H1 (cell line): Measurements from ENCODE around the gene MAST2. TPM values are rescaled to one million over a fixed set of nuclear protein-coding genes. Genes with fewer than 3 reads are reported as not detected.

Source experiments
- CTCF ChIA-PET: fragments of 300-600 bp; sonication (Branson Sonifier 250); formaldehyde crosslinking; loops from one replicate; lab custom pipeline; 2021; ENCODE audit not compliant: partially characterized antibody; lab: Charles Lee
- POLR2A ChIA-PET: fragments of 300-600 bp; sonication (Branson Sonifier 250); formaldehyde crosslinking; loops from one replicate; lab custom pipeline; 2021; ENCODE audit warnings: inconsistent platforms; ENCODE audit not compliant: partially characterized antibody; lab: Charles Lee
- DNase-seq, 2 experiments: peaks; one replicate each; pipeline versions ENCODE4 v3.0.0 to v3.0.0-alpha.2; 2010 to 2022; ENCODE audit warnings: low spot score in 2 of 2, low read depth in 1 of 2, mixed read lengths in 1 of 2
- FAIRE-seq: peaks from 2 replicates; lab custom pipeline; 2011; peaks lifted over from hg19 to GRCh38; lab: Jason Lieb, UNC
- H2AFZ ChIP-seq: 2 replicates; pipeline ENCODE4 v1.8.1; 2012; ENCODE audit warnings: low read length, inconsistent platforms
- H2AK5ac ChIP-seq: 2 replicates; pipeline ENCODE4 v1.6.1; 2013; ENCODE audit warnings: low read depth, low read length
- H2BK120ac ChIP-seq: replicated peaks from 2 replicates; pipeline ENCODE3; 2013; ENCODE audit warnings: low read depth, low read length, inconsistent platforms
- H2BK12ac ChIP-seq: 2 replicates; pipeline ENCODE4 v1.6.1; 2013; ENCODE audit warnings: low read depth, low read length
- H2BK15ac ChIP-seq: 2 replicates; pipeline ENCODE4 v1.6.1; 2013; ENCODE audit warnings: low read length
- H2BK20ac ChIP-seq: 2 replicates; pipeline ENCODE4 v1.6.1; 2013; ENCODE audit warnings: low read length
- H2BK5ac ChIP-seq: 2 replicates; pipeline ENCODE4 v1.6.1; 2013; ENCODE audit warnings: low read depth, low read length
- H3K14ac ChIP-seq: 2 replicates; pipeline ENCODE4 v1.6.1; 2013; ENCODE audit warnings: inconsistent platforms; ENCODE audit not compliant: insufficient read length
- H3K18ac ChIP-seq: 2 replicates; pipeline ENCODE4 v1.6.1; 2013; ENCODE audit warnings: low read length; ENCODE audit errors: extremely low read depth
- H3K23ac ChIP-seq: 2 replicates; pipeline ENCODE4 v1.6.1; 2013; ENCODE audit warnings: inconsistent platforms; ENCODE audit not compliant: insufficient read length
- H3K23me2 ChIP-seq: 2 replicates; pipeline ENCODE4 v1.6.1; 2013; ENCODE audit warnings: low read depth, low read length
- H3K27ac ChIP-seq: 2 replicates; pipeline ENCODE4 v1.6.1; 2011; ENCODE audit warnings: low read depth, low read length, inconsistent platforms
- H3K27me3 ChIP-seq, 4 experiments: replicated peaks in 1 of 4; 1 replicate in 1 of 4; 2 replicates in 3 of 4; pipeline versions ENCODE4 v1.6.1 to v1.8.1; 2011 to 2013; ENCODE audit warnings: low read length in 3 of 4, mild to moderate bottlenecking in 3 of 4, inconsistent platforms in 2 of 4, mixed read lengths in 2 of 4, moderate library complexity in 1 of 4; ENCODE audit not compliant: control insufficient read depth in 3 of 4, insufficient read depth in 3 of 4; ENCODE audit errors: extremely low read depth in 1 of 4
- H3K36me3 ChIP-seq, 4 experiments: 2 replicates each; pipeline versions ENCODE4 v1.6.1 to v1.8.1; 2011 to 2013; ENCODE audit warnings: mild to moderate bottlenecking in 4 of 4, low read length in 3 of 4, moderate library complexity in 2 of 4, control low read depth in 1 of 4, inconsistent platforms in 1 of 4; ENCODE audit not compliant: insufficient read depth in 4 of 4, control insufficient read depth in 2 of 4
- H3K4ac ChIP-seq: replicated peaks from 2 replicates; pipeline ENCODE3; 2013; ENCODE audit warnings: low read length, low read depth, mixed read lengths, inconsistent platforms; ENCODE audit not compliant: insufficient read length
- H3K4me1 ChIP-seq, 4 experiments: replicated peaks in 1 of 4; 1 replicate in 1 of 4; 2 replicates in 3 of 4; pipeline versions ENCODE4 v1.6.1 to v1.8.1; 2011 to 2013; ENCODE audit warnings: low read length in 3 of 4, inconsistent platforms in 2 of 4, mixed read lengths in 1 of 4; ENCODE audit not compliant: insufficient read depth in 4 of 4, control insufficient read depth in 3 of 4
- H3K4me2 ChIP-seq, 2 experiments: 2 replicates each; pipeline versions ENCODE4 v1.6.1 to v1.8.1; 2011 to 2013; ENCODE audit warnings: low read depth in 2 of 2, low read length in 2 of 2, control low read depth in 1 of 2, inconsistent platforms in 1 of 2, mild to moderate bottlenecking in 1 of 2; ENCODE audit not compliant: insufficient read depth in 1 of 2
- H3K4me3 ChIP-seq, 4 experiments: fragments of 200-600, 300-600 bp in 1 of 4; sonication (generic), shearing (Covaris generic), sonication (Bioruptor Twin) in 1 of 4; 2 replicates each; pipeline versions ENCODE4 v1.5.1 to v1.8.1; 2011 to 2016; ENCODE audit warnings: low read length in 4 of 4, low read depth in 3 of 4, control low read depth in 2 of 4, inconsistent platforms in 2 of 4, mild to moderate bottlenecking in 2 of 4, mixed read lengths in 1 of 4, moderate library complexity in 1 of 4; ENCODE audit not compliant: insufficient read depth in 2 of 4; ENCODE audit errors: extremely low read depth in 1 of 4
- H3K56ac ChIP-seq: replicated peaks from 2 replicates; pipeline ENCODE3; 2013; ENCODE audit warnings: low read depth, mild to moderate bottlenecking, mixed read lengths, low read length, inconsistent platforms; ENCODE audit not compliant: insufficient read length
- H3K79me1 ChIP-seq: 2 replicates; pipeline ENCODE4 v1.6.1; 2013; ENCODE audit warnings: low read depth, low read length, control low read depth
- H3K79me2 ChIP-seq, 2 experiments: 2 replicates each; pipeline versions ENCODE4 v1.6.1 to v1.8.1; 2012 to 2013; ENCODE audit warnings: low read length in 2 of 2, mild to moderate bottlenecking in 2 of 2, inconsistent platforms in 1 of 2; ENCODE audit not compliant: insufficient read depth in 2 of 2, control insufficient read depth in 1 of 2
- H3K9ac ChIP-seq, 4 experiments: replicated peaks in 1 of 4; 1 replicate in 1 of 4; 2 replicates in 3 of 4; pipeline versions ENCODE4 v1.6.1 to v1.8.1; 2011 to 2013; ENCODE audit warnings: low read depth in 3 of 4, low read length in 3 of 4, control low read depth in 2 of 4, mild to moderate bottlenecking in 2 of 4, moderate library complexity in 2 of 4, inconsistent platforms in 1 of 4; ENCODE audit errors: extremely low read depth in 1 of 4
- H3K9me3 ChIP-seq, 2 experiments: 2 replicates each; pipeline versions ENCODE4 v1.6.1 to v1.8.1; 2012 to 2013; ENCODE audit warnings: mild to moderate bottlenecking in 2 of 2, moderate library complexity in 2 of 2, control low read depth in 1 of 2, inconsistent platforms in 1 of 2, low read depth in 1 of 2, low read length in 1 of 2, mixed read lengths in 1 of 2; ENCODE audit not compliant: insufficient read depth in 2 of 2
- H4K20me1 ChIP-seq, 2 experiments: replicated peaks in 1 of 2; 2 replicates each; pipeline versions ENCODE3 to v1.8.1; 2011 to 2013; ENCODE audit warnings: inconsistent platforms in 2 of 2, low read length in 2 of 2, mild to moderate bottlenecking in 1 of 2; ENCODE audit not compliant: insufficient read depth in 2 of 2, control insufficient read depth in 1 of 2
- H4K5ac ChIP-seq: 2 replicates; pipeline ENCODE4 v1.6.1; 2013; ENCODE audit warnings: low read length, low read depth, mixed read lengths, inconsistent platforms; ENCODE audit not compliant: insufficient read length
- H4K8ac ChIP-seq: 2 replicates; pipeline ENCODE4 v1.8.0; 2013; ENCODE audit warnings: mild to moderate bottlenecking, moderate library complexity, low read length, inconsistent platforms; ENCODE audit not compliant: insufficient read depth; ENCODE audit errors: extremely low read depth
- H4K91ac ChIP-seq: replicated peaks from 2 replicates; pipeline ENCODE3; 2013; ENCODE audit warnings: low read length, mixed read lengths, inconsistent platforms; ENCODE audit not compliant: insufficient read length
- GTF2F1 ChIP-seq: IDR thresholded peaks from 2 replicates; pipeline ENCODE4 v1.6.1; 2012; ENCODE audit warnings: low read depth, low read length, improper control_type of control experiment, borderline replicate concordance
- WGBS, 2 experiments: shearing (Covaris generic) in 1 of 2; methylation state at CpG; one replicate each; pipeline versions ENCODE4 v1.1.6 to v1.1.7; 2013 to 2015; ENCODE audit warnings: low lambda C conversion rate in 2 of 2, mixed read lengths in 2 of 2, inconsistent platforms in 1 of 2, low coverage in 1 of 2, missing lambda C conversion rate in 1 of 2; ENCODE audit not compliant: insufficient replicate concordance in 2 of 2, insufficient coverage in 1 of 2, insufficient read length in 1 of 2; ENCODE audit errors: extremely low coverage in 1 of 2, missing lambda C conversion rate in 1 of 2; 5-methylcytosine and 5-hydroxymethylcytosine counted together
- polyA plus RNA-seq, 7 experiments: library from polyadenylated mRNA; depleted of rRNA in 3 of 7; stranded (reverse) in 5 of 7; unstranded in 2 of 7; fragments of >200 nt in 5 of 7; fragments of 200-250 nt in 2 of 7; gene quantifications; 1 replicate in 5 of 7; 2 replicates in 1 of 7; 4 replicates in 1 of 7; pipeline versions ENCODE4 v1.2.1 to v1.2.3, GENCODE V29; 2011 to 2013; ENCODE audit warnings: missing spikeins in 2 of 7, mixed read lengths in 2 of 7
- total RNA-seq: library from RNA; stranded (reverse); fragmentation: NEBNext Ultra II Directional; extraction: Animal tissue kit (Norgen Biotek cat#: 25700); gene quantifications from 2 replicates; pipeline ENCODE4 v1.2.1, GENCODE V29; 2021

Gene MAST2
- total and polyA plus RNA-seq, 2 of the 8 experiments (the other 6 are each of a cell fraction or from before 2014, with no cell fraction given) = 20.5 to 35.4 TPM

- Histone ChIP-seq H4K8ac (no peak overlapping the region), H3K4me1 (no peaks in the 10 kb centered on the region; a peak in 1 of 7 replicates), H2BK5ac (no peak overlapping the region), H3K4ac (no peak overlapping the region)
- DNase-seq = no peak
- FAIRE-seq = no peak
- WGBS, 2 experiments = 80% methylated on average over 4 of the region's 4 CpGs; no CpG with 5 or more reads in 1 of the 2 experiments
- CTCF ChIA-PET = interaction anchor here (0.9 to 1.5 kb wide), 4 partner anchors 9 to 188 kb away, joined by 3 to 6 read pairs (median 4); no protein-coding TSS in a partner anchor
- TF ChIP-seq GTF2F1 = no peak
- TF ChIP-seq, all 59 proteins: peak for 0
- no peak overlapping the region for H3K14ac ChIP-seq
- no peaks in the 10 kb centered on the region; the same call in 1 of the 2 replicates for H3K23me2 ChIP-seq
- H4K91ac ChIP-seq = no peak overlapping the region
- no peaks in the 10 kb centered on the region for H4K20me1 ChIP-seq
- no peak overlapping the region for H2BK120ac ChIP-seq
- no peak overlapping the region for H3K4me3 ChIP-seq
- H4K5ac ChIP-seq = no peak overlapping the region
- H3K9ac ChIP-seq = no peak overlapping the region
- no peak overlapping the region for H2AFZ ChIP-seq
- H2BK15ac ChIP-seq = no peak overlapping the region
- H3K18ac ChIP-seq = no peak overlapping the region
- no peak overlapping the region for H2BK12ac ChIP-seq
- no peak overlapping the region for H2BK20ac ChIP-seq
- no peak overlapping the region for H3K27ac ChIP-seq
- POLR2A ChIA-PET = interaction anchor here (0.6 to 1.5 kb wide), 2 partner anchors 69 to 105 kb away, joined by 3 to 4 read pairs; partner anchors contain the start of gene PIK3R3
- H3K79me2 ChIP-seq = no peaks in the 10 kb centered on the region
- no peak overlapping the region for H3K56ac ChIP-seq
- peaks cover 0 to 14% (median 4%) of the 10 kb centered on the region in 4 experiments; a peak in 6 of 8 replicates for H3K36me3 ChIP-seq
- no peaks in the 10 kb centered on the region for H3K79me1 ChIP-seq
- no peak overlapping the region for H2AK5ac ChIP-seq
- H3K27me3 ChIP-seq = no peaks in the 10 kb centered on the region
- H3K9me3 ChIP-seq = peaks cover 0 to 4% of the 10 kb centered on the region in 2 experiments; a peak in 2 of 4 replicates
- H3K23ac ChIP-seq = no peak overlapping the region
- no peak overlapping the region for H3K4me2 ChIP-seq
Observed at GRCh38 chr1:46062651-46063319, 259.4 kb downstream of the MAST2 start.
